AG10803 (cell line): ENCODE results near the gene PLAGL2.

ENCODE experiments used
- DNase-seq: peaks from one replicate; pipeline ENCODE4 v3.0.0; 2010; ENCODE audit warnings: low read depth
- H3K4me3 ChIP-seq: 2 replicates; pipeline ENCODE4 v1.5.1; 2011; ENCODE audit warnings: mild to moderate bottlenecking, low read length, control low read depth
- TF ChIP-seq, protein P1 (sequence below): conservative IDR thresholded peaks from 2 replicates; pipeline ENCODE4 v1.5.1; 2011; ENCODE audit warnings: mild to moderate bottlenecking, low read length, control low read depth, inconsistent platforms

PLAGL2 gene

DNA sequence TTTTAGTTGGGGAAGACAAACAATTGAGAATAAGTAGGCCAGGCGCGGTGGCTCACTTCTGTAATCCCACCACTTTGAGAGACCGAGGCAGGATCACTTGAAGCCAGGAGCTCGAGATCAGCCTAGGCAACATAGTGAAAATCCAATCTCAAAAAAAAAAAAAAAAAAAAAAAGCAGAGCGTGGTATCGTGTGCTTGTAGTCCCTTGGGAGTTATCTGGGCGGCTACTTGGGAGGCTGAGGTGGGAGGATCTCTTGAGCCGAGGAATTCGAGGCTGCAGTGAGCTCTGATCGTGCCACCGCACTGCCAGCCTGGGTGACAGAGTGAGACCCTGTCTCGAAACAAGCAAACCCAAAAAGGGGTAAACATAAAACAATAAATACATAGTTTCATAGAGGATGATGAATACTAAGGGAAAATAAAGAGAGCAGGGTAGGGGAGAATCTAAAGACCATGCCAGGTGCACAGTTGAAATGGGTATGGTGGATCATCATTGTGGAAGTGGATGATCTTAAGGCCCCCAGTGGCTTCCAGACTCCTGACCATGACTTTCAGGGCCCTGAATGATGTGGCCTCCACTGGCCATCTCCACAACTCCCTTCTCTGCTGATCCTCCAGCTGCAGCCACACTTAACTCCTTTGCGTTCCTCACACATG lies 1.1 kb upstream of the PLAGL2 start:
- peak overlapping the region; percentile 100 for H3K4me3 ChIP-seq
- no peak for DNase-seq
- TF ChIP-seq, protein P1, sequence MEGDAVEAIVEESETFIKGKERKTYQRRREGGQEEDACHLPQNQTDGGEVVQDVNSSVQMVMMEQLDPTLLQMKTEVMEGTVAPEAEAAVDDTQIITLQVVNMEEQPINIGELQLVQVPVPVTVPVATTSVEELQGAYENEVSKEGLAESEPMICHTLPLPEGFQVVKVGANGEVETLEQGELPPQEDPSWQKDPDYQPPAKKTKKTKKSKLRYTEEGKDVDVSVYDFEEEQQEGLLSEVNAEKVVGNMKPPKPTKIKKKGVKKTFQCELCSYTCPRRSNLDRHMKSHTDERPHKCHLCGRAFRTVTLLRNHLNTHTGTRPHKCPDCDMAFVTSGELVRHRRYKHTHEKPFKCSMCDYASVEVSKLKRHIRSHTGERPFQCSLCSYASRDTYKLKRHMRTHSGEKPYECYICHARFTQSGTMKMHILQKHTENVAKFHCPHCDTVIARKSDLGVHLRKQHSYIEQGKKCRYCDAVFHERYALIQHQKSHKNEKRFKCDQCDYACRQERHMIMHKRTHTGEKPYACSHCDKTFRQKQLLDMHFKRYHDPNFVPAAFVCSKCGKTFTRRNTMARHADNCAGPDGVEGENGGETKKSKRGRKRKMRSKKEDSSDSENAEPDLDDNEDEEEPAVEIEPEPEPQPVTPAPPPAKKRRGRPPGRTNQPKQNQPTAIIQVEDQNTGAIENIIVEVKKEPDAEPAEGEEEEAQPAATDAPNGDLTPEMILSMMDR, result no peak

DNA sequence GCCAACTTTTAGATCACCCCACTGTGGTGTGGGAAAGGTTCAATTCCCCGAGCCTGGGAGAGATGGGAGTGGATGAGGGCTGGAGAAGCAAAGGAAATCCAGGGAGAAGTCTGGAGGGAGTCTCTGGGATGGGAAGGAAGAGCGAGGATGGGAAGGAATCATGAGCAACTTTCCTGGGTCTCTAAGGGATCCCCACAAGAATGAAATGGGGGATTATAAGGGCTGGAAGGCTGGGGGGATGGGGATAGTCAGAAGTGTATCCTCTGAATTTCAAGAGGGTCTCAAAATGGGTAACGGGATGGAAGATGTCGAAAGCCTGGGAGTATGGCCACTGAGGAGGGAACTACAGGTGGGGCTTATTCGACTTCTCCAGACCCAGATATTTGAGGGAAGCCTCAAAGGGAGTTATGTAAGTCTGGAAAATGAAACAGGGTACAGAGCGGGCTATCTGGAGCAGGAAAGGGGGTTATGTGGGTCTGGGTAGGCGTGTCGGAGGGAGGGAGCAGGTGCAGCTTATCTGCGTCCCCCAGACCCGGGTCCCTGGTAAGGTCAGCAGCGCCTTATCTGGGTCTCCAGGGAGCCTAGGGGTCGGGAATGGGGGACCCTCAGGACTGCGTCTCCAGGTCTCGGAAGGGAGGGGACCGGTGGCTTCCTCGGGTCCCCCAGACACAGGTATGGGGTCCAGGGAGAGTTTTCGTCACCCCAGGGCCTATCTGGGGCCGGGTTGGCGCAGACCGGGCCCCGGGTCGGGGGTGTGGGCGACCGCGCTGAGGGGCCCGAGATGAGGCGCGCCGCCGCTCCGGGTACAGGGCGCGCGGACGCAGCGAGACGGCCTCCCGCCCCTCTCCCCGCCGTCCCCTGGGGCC lies 550 bp downstream of the PLAGL2 start:
- TF ChIP-seq, protein P1, result no peak
- no peak for DNase-seq
- H3K4me3 ChIP-seq, result peak overlapping the region; percentile 98

DNA sequence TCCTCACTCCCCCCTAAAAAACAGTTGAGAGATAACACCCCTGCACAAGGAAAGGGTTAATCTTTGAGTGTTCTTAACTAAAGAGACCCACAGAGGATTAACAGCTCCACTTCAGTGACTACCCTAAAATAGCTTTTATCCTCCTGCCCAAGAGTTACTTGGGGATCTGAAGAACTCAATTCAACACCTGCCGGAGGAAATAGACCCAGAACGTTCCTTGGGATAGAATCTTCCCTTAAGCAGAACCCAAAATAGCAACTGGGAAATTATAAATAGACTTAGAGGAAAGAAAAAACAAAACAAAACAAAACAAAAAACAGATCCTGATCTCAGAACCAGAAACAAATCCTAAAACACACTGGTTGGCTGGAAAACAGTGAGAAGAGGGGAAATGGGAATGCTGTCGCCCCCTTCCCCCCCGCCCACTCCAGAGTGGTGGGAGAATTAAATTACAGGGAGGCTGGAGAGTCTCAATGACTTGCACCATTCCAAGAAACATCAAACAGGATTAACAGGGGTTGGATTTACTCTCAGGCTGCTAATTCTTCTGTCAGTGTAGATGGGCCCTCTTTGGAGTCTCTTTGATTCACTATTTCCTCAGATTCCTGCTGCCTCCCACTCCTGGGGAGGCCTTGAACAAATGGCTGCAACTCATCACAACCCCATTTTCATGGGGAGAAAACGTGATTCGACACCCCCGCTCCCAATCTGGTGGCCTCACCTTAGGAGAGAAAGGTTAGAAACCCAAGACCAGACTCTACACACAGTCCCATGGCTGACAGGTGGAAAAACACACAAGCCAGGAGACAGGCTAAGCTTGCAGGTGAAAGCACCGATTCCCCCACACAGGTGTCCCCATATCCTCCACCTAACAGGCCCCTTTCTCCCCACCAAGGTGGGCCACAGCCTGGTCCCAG lies 1.4 kb downstream of the PLAGL2 start:
- TF ChIP-seq, protein P1, result no peak
- DNase-seq, result no peak
- H3K4me3 ChIP-seq, result peak overlapping the region; percentile 98

DNA sequence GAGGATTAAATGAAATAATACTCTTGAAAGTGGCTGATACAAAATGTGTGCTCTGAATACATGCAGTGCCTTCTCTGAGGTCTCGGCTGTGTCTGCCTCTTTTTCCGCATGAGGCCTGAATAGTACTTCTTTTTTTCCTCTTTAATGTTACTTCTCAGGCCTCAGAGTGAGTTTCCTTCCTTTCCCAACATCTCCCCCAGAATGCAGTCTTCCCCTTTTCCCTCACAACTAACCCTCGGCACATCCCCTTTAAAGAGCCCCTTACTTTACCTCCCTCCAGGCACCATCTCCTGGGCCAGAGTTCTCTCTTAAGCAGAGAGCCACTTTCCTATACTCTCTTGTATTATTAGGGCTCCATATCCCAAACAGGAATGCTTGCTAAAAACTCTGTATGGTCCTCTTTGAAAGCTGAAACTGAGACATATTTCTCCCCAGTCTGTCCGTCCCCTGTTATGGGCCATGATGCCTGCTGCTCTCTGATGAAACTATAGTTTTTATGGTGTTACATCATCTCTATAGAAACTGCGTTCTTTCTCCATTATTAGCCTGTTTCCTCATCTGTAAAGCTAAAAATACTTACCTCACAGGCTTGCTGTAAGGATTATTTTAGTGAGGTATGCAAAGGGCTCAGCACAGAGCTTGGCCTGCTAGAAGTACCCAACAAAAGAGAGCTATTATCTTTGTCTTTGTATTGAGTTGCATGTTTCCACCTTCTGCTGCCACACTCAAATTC lies 2.3 kb downstream of the PLAGL2 start:
- DNase-seq, result peak; percentile 40
- no peak overlapping the region; the same call in 1 of the 2 replicates for H3K4me3 ChIP-seq
- TF ChIP-seq, protein P1, result no peak

DNA sequence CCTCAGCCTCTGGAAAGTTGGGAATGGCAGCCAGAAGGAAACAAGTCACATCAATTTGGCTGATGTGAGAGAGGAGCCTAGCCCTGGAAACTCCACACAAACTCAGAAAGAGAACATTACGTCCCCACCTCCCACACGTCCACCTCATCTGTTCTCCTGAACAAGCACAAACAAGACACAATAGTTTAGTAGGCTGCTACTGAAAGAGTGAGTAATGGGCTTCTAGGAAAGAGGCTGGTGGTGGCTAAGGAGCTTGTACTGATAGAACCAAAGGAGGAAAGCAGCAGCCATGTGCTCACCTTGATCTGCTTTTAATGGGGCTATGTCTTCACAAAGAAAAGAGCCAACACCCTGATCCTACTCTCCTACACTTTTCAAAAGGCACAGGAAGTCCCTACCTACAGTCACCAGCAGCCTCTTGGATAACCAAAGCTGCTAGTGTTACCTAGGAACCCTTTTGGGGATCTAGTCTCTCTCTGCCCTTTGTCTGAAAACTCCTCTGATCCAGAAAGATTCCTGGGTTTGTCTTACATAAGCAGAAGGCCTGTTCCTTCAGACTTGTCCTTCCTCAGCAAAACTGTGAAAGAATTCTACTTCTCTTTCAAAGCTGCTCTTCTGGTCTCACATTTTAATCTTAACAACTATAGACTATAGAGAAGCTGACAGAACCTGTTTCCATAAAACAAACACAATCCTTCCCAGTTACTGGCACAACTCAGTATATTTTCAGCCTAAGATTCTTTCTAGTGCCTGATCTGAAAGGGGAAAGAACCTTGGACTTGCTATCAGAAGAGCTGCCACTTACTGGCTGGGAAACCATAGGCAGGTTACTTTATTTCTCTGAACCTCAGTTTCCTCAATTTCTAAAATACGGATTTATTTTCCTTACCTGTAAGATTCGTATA lies 3.1 kb downstream of the PLAGL2 start:
- no peak for DNase-seq
- TF ChIP-seq, protein P1, result no peak
- no peak overlapping the region for H3K4me3 ChIP-seq
